Astrocyte of the cerebellum (primary cell): ENCODE measurements around the gene UBE2QL1.

ENCODE experiments used
- DNase-seq: peaks from one replicate; pipeline ENCODE4 v3.0.0-alpha.2; 2011; ENCODE audit warnings: low read depth
- H3K4me3 ChIP-seq: 2 replicates; pipeline ENCODE4 v1.5.1; 2011; ENCODE audit warnings: mild to moderate bottlenecking, low read depth, low read length, moderate library complexity
- in situ Hi-C: cut with HindIII; loops from 2 replicates; pipeline ENCODE4 v1.10.0; 2017; ENCODE audit warnings: low sequenced_read_pairs
- TF ChIP-seq, protein P1 (sequence below): IDR thresholded peaks from 2 replicates; pipeline ENCODE4 v1.5.1; 2012; ENCODE audit warnings: low read length, low read depth, moderate library complexity, mild to moderate bottlenecking; ENCODE audit errors: missing control alignments

UBE2QL1 gene

DNA sequence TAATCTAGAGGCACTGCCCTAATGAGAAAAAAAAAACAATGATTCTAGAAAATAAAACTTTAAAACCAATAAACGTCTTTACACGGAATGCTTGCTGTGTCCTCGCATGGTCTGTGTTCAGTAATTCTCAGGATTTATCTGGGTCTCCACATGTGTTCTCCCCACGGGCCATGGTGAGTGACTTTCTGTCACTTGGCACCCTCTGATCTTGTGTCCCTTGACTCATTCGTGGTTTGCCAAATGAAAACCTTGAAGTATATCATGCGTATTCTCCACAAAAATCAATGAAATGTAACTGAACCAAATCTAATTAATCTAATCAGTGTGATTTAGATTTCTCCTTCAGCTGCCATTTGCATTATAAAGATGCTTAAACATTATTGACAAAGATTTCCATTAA, 48.0 kb downstream of the UBE2QL1 start:
- no peak for DNase-seq
- in situ Hi-C loops: no loop called here
- TF ChIP-seq, protein P1, sequence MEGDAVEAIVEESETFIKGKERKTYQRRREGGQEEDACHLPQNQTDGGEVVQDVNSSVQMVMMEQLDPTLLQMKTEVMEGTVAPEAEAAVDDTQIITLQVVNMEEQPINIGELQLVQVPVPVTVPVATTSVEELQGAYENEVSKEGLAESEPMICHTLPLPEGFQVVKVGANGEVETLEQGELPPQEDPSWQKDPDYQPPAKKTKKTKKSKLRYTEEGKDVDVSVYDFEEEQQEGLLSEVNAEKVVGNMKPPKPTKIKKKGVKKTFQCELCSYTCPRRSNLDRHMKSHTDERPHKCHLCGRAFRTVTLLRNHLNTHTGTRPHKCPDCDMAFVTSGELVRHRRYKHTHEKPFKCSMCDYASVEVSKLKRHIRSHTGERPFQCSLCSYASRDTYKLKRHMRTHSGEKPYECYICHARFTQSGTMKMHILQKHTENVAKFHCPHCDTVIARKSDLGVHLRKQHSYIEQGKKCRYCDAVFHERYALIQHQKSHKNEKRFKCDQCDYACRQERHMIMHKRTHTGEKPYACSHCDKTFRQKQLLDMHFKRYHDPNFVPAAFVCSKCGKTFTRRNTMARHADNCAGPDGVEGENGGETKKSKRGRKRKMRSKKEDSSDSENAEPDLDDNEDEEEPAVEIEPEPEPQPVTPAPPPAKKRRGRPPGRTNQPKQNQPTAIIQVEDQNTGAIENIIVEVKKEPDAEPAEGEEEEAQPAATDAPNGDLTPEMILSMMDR: no peak
- no peak overlapping the region for H3K4me3 ChIP-seq

DNA sequence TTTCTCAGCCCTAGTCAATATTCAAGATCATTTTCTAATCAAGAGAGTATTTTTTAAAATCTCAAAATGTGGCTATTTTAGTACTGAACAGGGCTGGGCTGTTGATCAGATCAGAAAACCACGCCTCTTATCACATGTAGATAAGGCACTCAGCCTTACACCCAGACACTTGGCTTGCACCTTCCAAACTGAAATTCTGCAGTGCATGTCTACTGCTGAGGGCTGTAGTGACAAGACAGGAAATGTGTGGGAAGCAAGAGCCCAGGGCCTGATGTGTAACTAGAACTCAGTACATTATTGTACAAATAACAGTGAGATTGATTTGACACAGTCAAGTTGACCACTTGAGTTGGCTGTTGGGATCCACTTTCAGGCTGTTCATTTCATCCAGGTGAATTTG, 48.6 kb downstream of the UBE2QL1 start:
- in situ Hi-C loops: no loop called here

DNA sequence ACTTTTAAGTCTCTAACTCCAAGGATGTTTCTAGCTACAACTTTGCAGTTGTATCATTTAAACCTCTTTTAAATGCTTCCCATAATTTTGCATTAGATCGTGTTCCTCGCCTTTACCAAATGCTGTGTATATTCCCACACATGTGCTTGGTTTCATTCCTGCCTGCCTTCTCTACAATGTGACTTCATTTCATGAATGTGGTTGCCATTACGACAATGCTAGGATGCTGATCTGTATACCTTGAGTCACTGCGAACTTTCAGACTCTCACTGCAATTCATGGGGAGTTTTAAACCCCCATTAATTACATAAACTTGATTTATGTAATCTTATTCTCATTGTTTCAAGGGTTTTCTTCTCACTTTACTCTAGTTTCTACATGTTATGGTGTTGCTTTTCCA, 50.3 kb downstream of the UBE2QL1 start:
- DNase-seq: no peak
- in situ Hi-C loops: no loop called here
- no peak overlapping the region for H3K4me3 ChIP-seq
- TF ChIP-seq, protein P1: no peak

More for the DNA sequence above, 48.6 kb downstream of the UBE2QL1 start:
- TF ChIP-seq, protein P1: no peak
- no peak overlapping the region for H3K4me3 ChIP-seq
- no peak for DNase-seq

DNA sequence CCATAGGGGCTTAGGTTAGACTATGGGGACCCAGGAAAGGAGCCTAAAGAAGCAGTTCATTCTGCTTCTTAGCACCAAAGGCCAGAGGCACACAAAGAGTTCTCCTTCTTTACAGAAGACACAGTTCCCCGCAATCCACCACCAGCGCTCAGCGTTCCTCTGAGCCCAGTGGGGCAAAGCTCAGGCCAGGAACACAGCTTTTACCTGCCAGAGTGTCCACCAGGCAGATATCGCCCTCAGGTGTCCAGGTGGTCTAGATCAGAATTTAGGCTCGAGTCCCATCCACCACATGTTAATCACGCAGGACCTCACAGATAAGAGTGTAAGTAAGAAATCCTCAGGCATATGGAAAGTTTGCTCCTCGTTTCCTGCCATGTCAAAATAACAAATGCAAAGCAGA, 53.0 kb downstream of the UBE2QL1 start:
- H3K4me3 ChIP-seq: no peak overlapping the region
- no peak for DNase-seq
- in situ Hi-C loops: no loop called here
- TF ChIP-seq, protein P1: no peak

DNA sequence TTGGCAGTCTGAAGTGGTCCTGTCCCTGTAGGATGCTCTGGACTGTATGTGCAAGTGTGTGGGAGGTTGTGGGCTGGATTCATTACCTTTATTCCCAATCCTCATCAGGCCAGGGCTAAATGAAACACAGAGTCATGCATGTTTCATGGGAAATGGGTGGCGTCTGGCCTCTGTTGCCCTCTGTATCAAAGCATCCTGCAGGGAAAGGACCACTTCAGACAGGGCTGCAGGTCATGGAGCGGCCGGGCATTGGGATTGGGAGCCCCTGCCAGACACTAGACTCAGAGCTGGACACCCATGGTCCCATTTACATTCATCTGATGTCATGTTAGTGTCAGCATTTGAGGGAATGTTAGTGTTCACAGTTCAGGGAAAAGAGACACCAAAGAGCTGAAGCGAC, 53.8 kb downstream of the UBE2QL1 start:
- DNase-seq: no peak
- TF ChIP-seq, protein P1: no peak
- no peak overlapping the region for H3K4me3 ChIP-seq
- in situ Hi-C loops: no loop called here

DNA sequence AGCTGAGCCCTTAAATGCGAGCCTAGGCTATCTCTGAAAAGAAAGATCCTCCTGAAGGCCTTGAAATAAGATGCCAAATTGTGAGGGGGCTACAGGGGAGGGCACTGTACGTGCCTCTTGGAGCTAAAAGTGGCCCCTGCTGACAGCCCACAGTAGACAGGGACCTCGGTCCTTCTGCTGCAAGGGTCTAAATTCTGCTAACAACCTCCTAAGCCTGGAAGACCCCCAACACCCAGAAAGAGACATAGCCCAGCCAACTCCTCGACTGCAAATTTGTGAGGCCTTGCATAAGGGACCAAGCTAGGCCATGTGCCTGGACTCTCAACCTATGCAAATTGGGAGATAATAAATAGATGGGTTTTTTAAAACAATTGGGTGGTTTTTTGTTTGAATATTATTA, 54.7 kb downstream of the UBE2QL1 start:
- no peak overlapping the region for H3K4me3 ChIP-seq
- DNase-seq: no peak
- TF ChIP-seq, protein P1: no peak
- in situ Hi-C loops: no loop called here
